Activated naive CD4-positive, alpha-beta T cell treated with anti-CD3 and anti-CD28 coated beads, Interleukin-2, amount 50 U/mL, for 16 hours (primary cell): ENCODE data around the gene URB2.
"Not testable (repeated sequence)": the region's sequence is repeated elsewhere in the genome, so short reads cannot be mapped to it uniquely, and the experiment has no call there.

Source experiments
- DNase-seq: peaks from one replicate; pipeline ENCODE4 v3.0.0-alpha.2; 2020

URB2 gene

GRCh38 chr1:229617351-229618100, 8.5 kb upstream of the URB2 start:
- no peak for DNase-seq

- no peak for DNase-seq
These were observed 7.0 kb upstream of the URB2 start for GRCh38 chr1:229619002-229619401.

GRCh38 chr1:229619614-229620013, 6.4 kb upstream of the URB2 start:
- DNase-seq = no peak

GRCh38 chr1:229620876-229621275, 5.2 kb upstream of the URB2 start:
- no peak for DNase-seq

- DNase-seq = no peak
These were observed 4.4 kb upstream of the URB2 start for GRCh38 chr1:229621663-229622062.

GRCh38 chr1:229622641-229623120, 3.4 kb upstream of the URB2 start:
- not testable (repeated sequence) for DNase-seq

GRCh38 chr1:229623225-229623624, 2.8 kb upstream of the URB2 start:
- no peak for DNase-seq

GRCh38 chr1:229623838-229624237, 2.2 kb upstream of the URB2 start:
- no peak for DNase-seq

GRCh38 chr1:229624521-229625070, 1.5 kb upstream of the URB2 start:
- no peak for DNase-seq

- DNase-seq = peak; percentile 58
These were observed 754 bp upstream of the URB2 start for GRCh38 chr1:229625071-229625914.

GRCh38 chr1:229627003-229627402, 956 bp downstream of the URB2 start:
- no peak for DNase-seq

GRCh38 chr1:229629261-229629660, 3.2 kb downstream of the URB2 start:
- no peak for DNase-seq

- no peak for DNase-seq
These were observed 5.1 kb downstream of the URB2 start for GRCh38 chr1:229631148-229631547.

- DNase-seq = no peak
These were observed 5.9 kb downstream of the URB2 start for GRCh38 chr1:229631966-229632365.

- DNase-seq = no peak
These were observed 10.0 kb downstream of the URB2 start for GRCh38 chr1:229636042-229636441.

GRCh38 chr1:229637746-229638145, 11.7 kb downstream of the URB2 start:
- no peak for DNase-seq

- no peak for DNase-seq
These were observed 14.4 kb downstream of the URB2 start for GRCh38 chr1:229640455-229640854.

- DNase-seq = no peak
These were observed 15.3 kb downstream of the URB2 start for GRCh38 chr1:229641306-229641705.

- no peak for DNase-seq
These were observed 16.3 kb downstream of the URB2 start for GRCh38 chr1:229642376-229642775.

GRCh38 chr1:229642970-229643369, 16.9 kb downstream of the URB2 start:
- no peak for DNase-seq

- no peak for DNase-seq
These were observed 18.1 kb downstream of the URB2 start for GRCh38 chr1:229643996-229644745.

GRCh38 chr1:229645324-229645993, 19.4 kb downstream of the URB2 start:
- DNase-seq = no peak
